ENCODE results near the gene APRT.

GRCh38 chr16:88838566-88838965 is 26.8 kb upstream of the APRT start:
- TF ChIP-seq CTCF (IDR thresholded peaks at IDR 0.05) = no peak
- no peak for TF ChIP-seq EZH2 (IDR thresholded peaks at IDR 0.05)
- no peak for TF ChIP-seq EZH2phosphoT487 (IDR thresholded peaks at IDR 0.05)

All from neural progenitor cell (in vitro differentiated cells).